ENCODE measurements around the gene TTC34.

DNA sequence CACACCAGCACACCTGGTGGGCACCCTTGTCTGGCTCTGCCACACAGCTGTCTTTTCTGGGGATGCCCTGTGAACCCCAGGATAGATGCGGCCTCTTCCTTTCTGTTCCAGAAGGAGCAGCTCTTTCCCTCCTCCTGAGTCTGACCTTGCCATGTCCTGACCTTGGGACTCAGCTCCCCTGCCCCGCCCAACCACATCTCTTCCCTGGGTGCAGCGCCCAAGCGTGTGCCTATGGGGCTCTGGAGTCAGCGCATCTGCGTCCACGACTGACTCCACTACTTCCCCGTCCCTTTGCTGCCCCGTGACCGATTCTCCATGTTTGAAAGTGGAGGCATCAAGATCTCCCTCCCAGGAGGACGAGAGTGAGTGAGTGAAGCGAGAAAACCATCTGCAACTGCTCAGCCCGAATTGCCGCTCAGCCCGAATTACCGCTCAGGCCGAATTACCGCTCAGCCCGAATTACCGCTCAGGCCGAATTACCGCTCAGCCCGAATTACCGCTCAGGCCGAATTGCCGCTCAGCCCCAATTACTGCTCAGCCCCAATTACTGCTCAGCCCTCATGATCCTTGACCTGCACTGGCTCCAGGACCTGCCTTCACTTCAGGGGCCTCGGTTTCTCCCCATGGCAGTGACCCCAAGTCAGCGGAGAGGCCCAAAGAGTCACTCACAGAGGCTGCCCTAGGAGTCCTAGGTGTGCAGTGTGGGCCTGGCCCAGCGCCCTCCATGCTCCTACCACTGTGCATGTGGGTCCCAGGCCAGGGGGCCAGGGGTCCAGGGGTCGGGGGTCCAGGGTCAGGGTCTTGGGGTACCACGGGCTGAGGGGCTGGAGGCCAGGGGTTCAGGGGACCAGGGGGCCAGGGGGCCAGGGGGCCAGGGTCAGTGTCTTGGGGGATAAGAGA is 18.6 kb upstream of the TTC34 start:
- TF ChIP-seq, protein P1, sequence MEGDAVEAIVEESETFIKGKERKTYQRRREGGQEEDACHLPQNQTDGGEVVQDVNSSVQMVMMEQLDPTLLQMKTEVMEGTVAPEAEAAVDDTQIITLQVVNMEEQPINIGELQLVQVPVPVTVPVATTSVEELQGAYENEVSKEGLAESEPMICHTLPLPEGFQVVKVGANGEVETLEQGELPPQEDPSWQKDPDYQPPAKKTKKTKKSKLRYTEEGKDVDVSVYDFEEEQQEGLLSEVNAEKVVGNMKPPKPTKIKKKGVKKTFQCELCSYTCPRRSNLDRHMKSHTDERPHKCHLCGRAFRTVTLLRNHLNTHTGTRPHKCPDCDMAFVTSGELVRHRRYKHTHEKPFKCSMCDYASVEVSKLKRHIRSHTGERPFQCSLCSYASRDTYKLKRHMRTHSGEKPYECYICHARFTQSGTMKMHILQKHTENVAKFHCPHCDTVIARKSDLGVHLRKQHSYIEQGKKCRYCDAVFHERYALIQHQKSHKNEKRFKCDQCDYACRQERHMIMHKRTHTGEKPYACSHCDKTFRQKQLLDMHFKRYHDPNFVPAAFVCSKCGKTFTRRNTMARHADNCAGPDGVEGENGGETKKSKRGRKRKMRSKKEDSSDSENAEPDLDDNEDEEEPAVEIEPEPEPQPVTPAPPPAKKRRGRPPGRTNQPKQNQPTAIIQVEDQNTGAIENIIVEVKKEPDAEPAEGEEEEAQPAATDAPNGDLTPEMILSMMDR (IDR thresholded peaks at IDR 0.05; ENCODE audit: insufficient read depth, low read length, poor library complexity, severe bottlenecking), result no peak
- no peak for TF ChIP-seq EZH2phosphoT487 (conservative IDR thresholded peaks at IDR 0.05; ENCODE audit: low read length)

Data from SU-DHL-6 (cell line).